GM18861 (cell line): ENCODE results near the gene SIVA1.
"Not testable (repeated sequence)": the region's sequence is repeated elsewhere in the genome, so short reads cannot be mapped to it uniquely, and the experiment has no call there.

ENCODE experiments used
- ATAC-seq: cut with Tn5 transposase; IDR thresholded peaks from one replicate; pipeline ENCODE4 v1.9.1; 2021; ENCODE audit not compliant: unreplicated experiment

Gene SIVA1

DNA sequence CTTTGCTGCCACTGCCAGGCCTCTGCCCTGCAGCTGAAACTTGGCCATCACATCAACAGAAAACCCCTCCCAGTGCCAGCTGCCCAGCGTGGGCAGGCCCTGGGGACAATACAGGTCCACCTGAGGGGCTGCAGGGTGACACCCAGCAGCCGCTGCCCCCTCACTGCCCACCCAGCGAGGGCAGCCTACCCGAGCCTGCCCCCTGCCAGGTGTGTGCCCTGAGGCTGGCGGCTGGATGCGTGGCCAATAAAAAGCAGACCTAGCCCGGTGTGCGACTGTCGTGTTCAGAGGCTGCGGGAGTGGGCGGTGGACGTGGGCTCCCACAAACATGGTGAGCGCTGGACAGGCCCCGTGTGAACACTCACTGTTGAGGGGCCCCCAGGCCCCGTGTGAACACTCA, 33.6 kb upstream of the SIVA1 start:
- ATAC-seq: no peak

DNA sequence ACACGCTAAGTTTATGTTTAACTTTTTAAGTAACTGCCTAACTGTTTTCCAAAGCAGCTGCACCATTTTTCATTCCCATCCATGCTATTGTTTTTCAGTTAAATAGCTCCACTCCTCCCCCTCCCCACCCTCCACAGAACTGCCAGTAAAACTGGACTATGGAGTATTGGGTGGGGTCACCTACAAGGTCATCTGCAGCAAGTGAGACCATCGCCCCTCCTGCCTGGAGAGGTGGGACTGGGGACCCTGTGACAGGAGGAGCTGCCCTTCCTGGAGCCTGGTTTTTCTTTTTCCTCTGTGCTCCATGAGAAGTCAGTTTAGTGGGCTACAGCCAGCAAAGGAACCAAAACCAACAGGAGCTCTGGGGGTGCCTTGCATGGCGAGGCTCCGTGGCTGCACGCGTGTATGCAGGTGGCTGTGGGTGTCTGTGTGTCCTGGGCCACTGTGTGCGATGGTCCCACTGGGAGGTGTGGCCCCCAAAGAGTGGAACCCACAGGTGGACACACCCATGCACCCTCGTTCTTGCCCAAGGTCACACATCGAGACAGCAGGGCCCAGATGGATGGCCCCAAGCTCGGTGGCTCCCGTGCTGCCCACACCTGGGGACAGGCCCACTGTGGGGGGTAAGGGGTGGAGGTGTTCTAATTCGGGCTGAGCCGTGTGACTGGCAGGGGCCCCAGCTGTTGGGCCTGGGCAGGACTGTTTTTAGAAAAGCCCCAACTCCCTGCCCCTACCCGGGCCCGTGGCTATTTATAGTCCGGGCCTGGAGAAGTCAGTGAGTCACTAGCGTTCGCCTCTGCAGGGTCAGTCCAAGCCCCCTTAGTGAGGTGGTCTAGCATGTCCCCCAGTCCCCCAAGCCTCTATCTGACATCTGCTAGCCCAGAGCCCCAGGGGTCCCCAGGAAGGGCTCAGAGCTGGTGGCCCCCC, 31.2 kb upstream of the SIVA1 start:
- ATAC-seq: no peak

GRCh38 chr14:104722938-104723650, 29.9 kb upstream of the SIVA1 start:
- no peak for ATAC-seq

- no peak for ATAC-seq
Observed at GRCh38 chr14:104723651-104724406, 29.1 kb upstream of the SIVA1 start, which contains the start of gene ADSS1. Gene ADSS1, plus strand, starts transcription at chr14:104724229. Its CDS starts 42 bp downstream, at chr14:104724271.

DNA sequence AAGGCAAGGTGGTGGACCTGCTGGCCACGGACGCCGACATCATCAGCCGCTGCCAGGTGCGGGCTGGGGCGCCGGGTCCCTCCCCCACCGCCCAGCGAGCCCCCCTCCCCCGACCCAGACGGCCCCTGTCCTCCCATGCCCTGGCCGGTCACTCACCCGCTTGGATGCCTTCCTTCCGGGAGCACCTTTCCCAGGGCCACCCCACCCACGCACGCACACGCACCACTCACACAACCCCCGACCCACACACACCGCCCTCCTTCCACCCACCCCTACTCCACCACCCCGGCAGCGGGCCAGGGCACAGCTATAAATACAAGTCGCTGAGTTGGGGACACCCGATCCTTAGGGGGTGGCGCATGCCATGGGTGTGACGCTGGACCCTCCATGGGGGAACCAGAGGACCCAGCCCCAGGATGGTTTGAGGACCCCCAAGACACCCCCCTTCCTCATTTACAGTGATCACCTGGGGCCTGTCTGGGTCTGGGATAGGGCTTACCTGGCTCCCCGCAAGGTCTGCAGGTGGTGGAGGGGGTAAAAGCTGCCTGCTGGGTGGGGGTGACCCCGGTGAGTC, 28.5 kb upstream of the SIVA1 start:
- no peak for ATAC-seq

DNA sequence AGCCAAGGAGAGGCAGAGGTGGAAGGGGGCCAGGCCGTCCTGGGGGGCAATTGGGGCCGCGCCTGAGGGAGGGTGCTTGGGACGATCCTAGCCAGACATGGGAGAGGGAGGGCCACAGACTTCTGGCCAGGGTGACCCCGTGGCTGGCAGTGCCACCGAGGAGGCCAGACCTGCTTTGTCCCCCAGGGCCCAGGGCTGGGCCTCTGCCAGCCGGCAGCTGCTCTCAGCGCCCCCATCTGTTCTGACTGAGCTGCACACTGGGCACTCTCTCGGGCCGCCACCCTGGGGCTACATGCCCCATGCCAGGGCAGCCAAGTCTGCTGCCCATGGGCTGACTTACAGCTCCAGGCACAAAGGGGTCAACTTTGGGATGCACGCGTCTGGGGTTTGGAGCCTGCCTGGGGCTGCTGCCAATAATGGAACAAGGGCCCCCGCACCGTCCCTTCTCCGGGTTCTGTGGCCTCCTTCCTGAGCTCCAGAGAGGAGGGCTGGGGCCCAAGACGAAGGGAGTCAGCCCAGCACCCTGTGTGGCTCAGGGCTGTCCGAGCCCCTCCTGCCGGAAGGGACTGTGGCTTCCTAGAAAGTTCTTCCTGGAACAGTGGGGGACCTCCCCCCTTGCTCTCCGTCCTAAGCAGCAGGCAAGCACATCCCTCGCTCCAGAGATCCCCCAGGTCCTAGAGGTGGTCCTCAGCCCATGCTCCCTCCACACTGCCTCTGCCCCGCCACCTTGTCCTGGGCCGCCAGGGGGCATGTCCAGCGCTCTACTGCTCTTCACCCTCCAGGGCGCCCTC, 27.8 kb upstream of the SIVA1 start:
- ATAC-seq: no peak

DNA sequence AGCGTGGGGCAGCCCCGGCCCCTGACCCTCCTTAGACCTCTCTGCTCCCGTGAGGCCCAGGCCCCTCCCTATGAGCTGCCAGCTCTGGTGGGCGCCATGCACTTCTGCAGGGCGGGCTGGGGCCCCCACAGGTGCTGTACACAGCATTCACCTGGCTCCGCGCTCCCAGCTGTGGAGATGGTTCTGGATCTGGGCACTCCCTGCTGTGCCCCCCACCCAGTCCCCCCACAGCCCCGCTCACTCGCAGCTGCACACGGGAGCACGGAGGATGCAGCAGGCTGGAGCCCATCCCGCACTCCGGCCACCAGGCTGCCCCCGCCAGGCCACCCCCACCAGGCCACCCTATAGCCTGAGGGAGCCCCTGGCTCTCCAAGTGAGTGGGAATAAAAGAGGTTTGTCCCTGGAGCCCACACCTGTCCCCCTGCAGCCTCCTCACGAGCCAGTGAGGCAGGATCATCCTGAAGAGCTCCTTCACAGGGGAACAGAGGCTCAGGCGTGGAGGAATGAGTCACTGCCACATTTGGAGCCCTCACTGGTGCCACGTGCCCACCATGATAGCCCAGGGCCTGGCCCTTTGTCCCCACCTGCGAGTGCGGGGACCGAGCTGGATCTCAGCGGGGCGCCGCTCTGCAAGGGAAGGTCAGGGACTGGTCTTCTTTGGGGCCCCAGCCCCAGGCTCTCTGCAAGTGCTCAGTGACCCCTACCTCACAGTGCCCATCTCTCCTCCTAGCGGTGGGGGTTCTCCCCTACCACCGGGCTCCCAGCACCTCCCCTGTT, 27.0 kb upstream of the SIVA1 start:
- ATAC-seq: no peak

GRCh38 chr14:104726600-104727451, 26.1 kb upstream of the SIVA1 start:
- ATAC-seq: no peak

DNA sequence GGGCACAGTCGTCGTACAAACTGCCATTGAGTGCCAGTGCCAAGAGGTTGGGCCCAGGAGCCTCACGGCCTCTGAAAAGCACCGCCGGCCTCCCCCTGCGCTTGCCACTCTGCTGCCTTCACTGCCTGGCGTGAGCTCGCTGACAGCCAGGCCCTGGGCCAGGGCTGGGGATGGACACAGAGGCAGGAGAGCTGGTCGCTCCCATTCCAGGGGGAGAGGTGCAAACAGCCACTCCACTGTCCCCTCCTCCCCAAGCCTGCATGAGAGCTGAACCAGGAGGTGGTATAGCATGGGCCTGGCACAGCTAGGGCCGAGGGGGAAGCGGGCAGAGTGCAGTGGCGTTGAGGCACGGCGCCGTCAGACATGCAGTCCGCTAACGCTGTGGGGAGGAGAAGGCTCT, 24.3 kb upstream of the SIVA1 start:
- ATAC-seq: no peak

GRCh38 chr14:104729176-104729834, 23.6 kb upstream of the SIVA1 start:
- not testable (repeated sequence) for ATAC-seq

DNA sequence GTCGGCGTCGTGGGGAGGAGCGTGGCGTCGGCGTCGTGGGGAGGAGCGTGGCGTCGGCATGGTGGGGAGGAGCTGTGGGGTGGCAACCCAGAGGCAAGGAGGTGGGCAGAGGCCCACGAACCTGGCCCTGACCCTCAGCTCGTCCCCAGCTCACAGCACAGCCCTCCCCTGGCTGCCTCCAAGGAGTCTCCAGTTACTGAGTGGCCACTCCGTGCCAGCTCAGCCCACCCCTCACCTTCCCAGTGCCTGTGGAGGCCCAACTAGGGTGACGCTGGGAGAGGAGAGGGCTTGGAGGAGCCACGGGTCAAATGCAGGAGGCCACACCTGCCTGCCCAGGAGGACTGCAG, 23.1 kb upstream of the SIVA1 start:
- ATAC-seq: no peak

GRCh38 chr14:104730487-104730886, 22.5 kb upstream of the SIVA1 start:
- no peak for ATAC-seq

DNA sequence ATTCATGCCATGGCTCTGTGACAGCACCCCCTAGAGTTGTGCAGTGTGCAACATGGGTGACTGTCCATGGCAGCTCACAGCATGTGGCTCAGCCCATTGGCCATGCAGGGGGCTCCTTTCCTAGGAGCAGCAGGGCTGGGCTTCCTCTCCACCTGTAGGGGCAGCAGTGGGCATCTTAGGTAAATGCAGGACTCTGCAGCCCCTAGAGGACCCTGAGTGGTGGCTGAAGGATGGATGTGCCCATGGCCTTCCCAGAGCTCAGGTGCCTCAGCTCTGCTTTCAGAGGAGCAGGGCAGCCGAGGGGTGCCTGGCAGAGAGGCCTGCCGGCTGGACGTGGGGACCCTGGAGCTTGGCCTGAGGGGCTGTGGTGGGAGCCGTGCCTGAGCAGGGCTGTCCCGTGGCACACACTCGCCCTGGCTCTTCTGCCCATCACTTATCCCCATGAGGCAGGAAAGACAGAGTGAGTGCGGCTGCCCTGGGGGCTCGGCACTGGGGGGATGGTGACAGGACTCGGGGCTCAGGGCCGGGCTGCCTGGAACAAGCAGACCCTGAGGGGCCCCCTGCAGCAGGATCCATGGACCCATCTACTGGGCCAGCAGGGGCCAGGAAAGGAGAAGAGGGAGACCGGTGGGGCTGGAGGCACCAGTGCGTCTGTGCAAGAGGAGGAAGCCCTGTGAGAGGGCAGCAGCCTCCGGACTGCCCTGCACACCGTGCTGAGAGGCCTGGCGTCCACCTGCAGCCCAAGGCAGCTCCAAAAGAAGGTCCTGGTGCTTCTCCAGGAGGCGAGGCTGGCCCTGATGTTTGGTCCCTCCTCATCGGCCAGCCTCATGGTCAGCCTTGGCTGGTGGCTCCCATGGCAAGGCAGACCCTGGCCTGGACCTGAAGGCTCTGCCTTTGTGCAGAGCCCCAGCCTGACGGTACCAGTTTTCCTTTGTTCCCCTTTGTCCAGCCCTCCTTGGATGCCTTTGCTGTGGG, 21.3 kb upstream of the SIVA1 start:
- ATAC-seq: no peak

DNA sequence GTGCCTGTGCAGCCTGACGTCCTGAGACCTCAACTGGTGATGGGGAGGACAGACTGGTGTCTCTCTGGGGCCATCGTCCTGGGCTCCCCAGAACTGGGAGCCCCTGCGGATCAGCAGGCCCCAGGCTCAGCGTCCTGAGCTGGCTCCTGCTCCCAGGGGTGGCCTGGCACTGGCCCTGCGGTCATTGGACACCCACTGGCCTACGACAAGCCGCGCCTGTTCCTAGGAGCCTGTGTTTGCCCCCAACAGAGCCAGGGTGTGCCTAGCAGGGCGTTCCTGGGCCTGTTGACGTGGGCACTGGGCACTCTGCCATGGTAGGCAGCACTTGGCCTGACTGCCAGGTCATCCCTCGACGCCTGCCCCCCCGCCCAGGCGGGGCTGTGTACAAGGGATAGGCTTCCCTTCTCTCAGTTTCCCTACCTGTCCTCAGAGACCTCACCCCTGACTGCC, 20.6 kb upstream of the SIVA1 start:
- ATAC-seq: no peak

DNA sequence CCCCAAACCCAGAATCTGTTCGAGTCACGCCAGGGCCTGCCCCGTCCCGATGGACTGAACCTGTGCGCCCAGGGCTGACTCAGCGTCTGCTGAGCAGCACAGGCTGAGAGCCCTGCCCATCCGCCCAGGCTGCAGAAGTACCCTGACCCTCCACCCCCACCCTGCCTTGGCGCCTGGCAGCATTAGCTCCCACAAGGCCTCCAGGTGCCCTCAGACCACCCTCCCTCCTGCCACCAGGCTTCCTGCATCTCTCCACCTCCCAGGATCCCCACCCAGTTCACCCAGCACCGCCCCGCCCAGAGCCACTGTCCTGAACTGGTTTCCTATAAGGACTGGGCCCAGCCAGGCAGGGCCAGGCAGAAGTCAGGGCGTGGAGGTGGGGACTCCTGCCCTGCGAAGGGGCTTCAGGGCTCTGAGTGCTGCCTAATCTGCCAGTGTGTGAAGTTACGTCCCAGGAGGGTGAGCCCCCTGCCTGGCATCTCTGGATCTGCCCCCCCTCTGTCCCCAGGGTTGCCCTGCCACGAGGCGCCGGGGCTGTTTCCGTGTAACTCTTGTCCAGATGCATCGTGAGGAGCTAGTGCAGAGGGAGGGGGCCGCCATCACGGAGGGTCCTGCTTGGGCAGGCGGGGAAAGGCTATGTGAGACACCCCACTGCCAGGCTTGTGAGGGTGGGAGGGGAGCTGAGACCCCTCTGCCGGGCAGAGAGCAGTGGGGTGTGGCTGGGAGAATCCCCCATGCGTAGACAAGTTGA, 19.8 kb upstream of the SIVA1 start:
- ATAC-seq: no peak

DNA sequence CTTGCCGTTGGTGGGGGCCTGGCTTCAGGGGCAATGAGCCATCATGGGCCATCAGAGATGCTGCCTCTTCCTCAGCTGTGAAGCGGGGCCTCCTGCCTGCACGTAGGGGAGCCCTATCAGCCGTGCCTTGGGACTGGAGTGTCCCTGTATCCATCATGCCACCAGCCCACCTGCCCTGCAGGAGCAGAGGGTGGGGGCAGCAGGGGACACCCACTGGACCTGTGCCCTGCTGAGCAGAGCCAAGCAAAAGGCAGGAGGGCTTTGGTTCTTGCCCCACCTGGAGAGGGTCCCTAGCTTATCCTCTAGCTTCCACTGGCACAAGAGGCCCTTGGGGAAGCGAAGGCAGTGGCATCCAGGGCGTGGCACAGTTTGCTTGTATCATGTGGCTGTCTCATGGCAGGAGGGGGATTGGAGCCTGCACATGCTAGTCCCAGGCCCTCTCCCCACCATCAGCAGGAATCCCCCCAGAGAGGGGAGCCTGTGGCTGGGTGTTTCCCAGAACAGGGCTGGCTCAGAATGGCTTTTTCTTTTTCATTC, 18.8 kb upstream of the SIVA1 start:
- no peak for ATAC-seq
